ENCODE results near the gene BTBD9. TPM values are rescaled to one million over a fixed set of nuclear protein-coding genes. Genes with fewer than 3 reads are reported as not detected.

Gene BTBD9
- total and polyA plus RNA-seq, 2 of the 13 experiments (the other 11 are each of a cell fraction or from before 2014, with no cell fraction given): 1.2 to 3.0 TPM

GRCh38 chr6:38192011-38192410 lies 447.7 kb downstream of the BTBD9 start (continued):
- TF ChIP-seq ZBTB40 (IDR thresholded peaks at IDR 0.05) (no peak), ZBTB40 (CRISPR knock-in tag; IDR thresholded peaks at IDR 0.05) (no peak)

GRCh38 chr6:38191418-38191817 lies 448.3 kb downstream of the BTBD9 start:
- Histone ChIP-seq H4K20me1 (ENCODE audit: insufficient read depth, low read length) (no peaks in the 10 kb centered on the region), H3K9ac (ENCODE audit: insufficient read depth, low read depth, low read length) (no peak overlapping the region), H3K4me2 (ENCODE audit: low read depth, low read length) (no peak overlapping the region), H3K36me3 (replicated peaks in 1 of 2; ENCODE audit: control insufficient read depth in 1 of 2, insufficient read depth in 2 of 2, low read length in 2 of 2) (no peaks in the 10 kb centered on the region), H3K4me1 (ENCODE audit: insufficient read depth, low read length) (no peaks in the 10 kb centered on the region), H3K4me3 (replicated peaks in 1 of 3; ENCODE audit: insufficient read depth in 1 of 3, low read depth in 2 of 3, low read length in 3 of 3) (no peak overlapping the region), H2AFZ (ENCODE audit: low read length) (no peak overlapping the region), H3K79me2 (ENCODE audit: insufficient read depth, low read length) (no peaks in the 10 kb centered on the region), H3K9me3 (ENCODE audit: low read length) (no peaks in the 10 kb centered on the region), H3K27ac (ENCODE audit: extremely low read length, insufficient read depth, low read length) (no peak overlapping the region), H3K27me3 (ENCODE audit: control insufficient read depth in 1 of 2, insufficient read depth in 2 of 2, low read length in 2 of 2) (no peaks in the 10 kb centered on the region)
- no peak for DNase-seq (ENCODE audit: low spot score)
- no peak for FAIRE-seq
- intact Hi-C loops (cut with micrococcal nuclease; ENCODE audit: unreplicated experiment) (no loop called here), in situ Hi-C loops (cut with HindIII; ENCODE audit: extremely low pct_ligation_motif_present, low pct_unique_long_range_greater_than_20kb) (no loop called here)
- WGBS (ENCODE audit: low lambda C conversion rate): 77% methylated on average over 9 of the region's 9 CpGs
- no TSS peak for BruUV-seq (replicated peaks)
- no peak for ATAC-seq
- ChIA-PET POLR2A (no interaction called here), CTCF (ENCODE audit: low intra/inter-chr PET ratio, low total read pairs) (no interaction called here)
- TF ChIP-seq ZNF83 (CRISPR knock-in tag; IDR thresholded peaks at IDR 0.05; ENCODE audit: borderline replicate concordance) (no peak), SMC3 (IDR thresholded peaks at IDR 0.05; ENCODE audit: low read length) (no peak), TGIF2 (CRISPR knock-in tag; IDR thresholded peaks at IDR 0.05) (no peak), RBM39 (IDR thresholded peaks at IDR 0.05; ENCODE audit: low read depth, low read length, poor library complexity, severe bottlenecking) (no peak), ZBTB8A (CRISPR knock-in tag; IDR thresholded peaks at IDR 0.05; ENCODE audit: borderline replicate concordance, low read depth) (no peak), BRF2 (CRISPR knock-in tag; IDR thresholded peaks at IDR 0.05) (no peak), CCAR2 (optimal IDR thresholded peaks at IDR 0.05; ENCODE audit: low read depth, low read length) (no peak), SP4 (CRISPR knock-in tag; IDR thresholded peaks at IDR 0.05) (no peak), PHF21A (CRISPR knock-in tag; IDR thresholded peaks at IDR 0.05) (no peak), PCBP2 (optimal IDR thresholded peaks at IDR 0.05; ENCODE audit: low read depth, low read length, poor library complexity, severe bottlenecking) (no peak)
